Measurements from ENCODE around the gene ENDOU.

- TF ChIP-seq POLR2AphosphoS5 (IDR thresholded peaks at IDR 0.05) (no peak), CTCF (IDR thresholded peaks at IDR 0.05 in 8 of 11, conservative IDR thresholded peaks at IDR 0.05 in 3 of 11) (no peak)
Observed at GRCh38 chr12:47725091-47725772, at the start of gene ENDOU.
